Erythroblast (primary cell): ENCODE measurements around the gene FLT4.

ENCODE experiments used
- DNase-seq, 2 experiments: peaks; one replicate each; lab custom pipeline; 2025; lab: John Stamatoyannopoulos, UW
- GATA1 ChIP-seq: IDR thresholded peaks from 2 replicates; pipeline ENCODE4 v1.6.1; 2011; ENCODE audit warnings: low read depth, mild to moderate bottlenecking, control low read depth, low read length, moderate library complexity
- POLR2A ChIP-seq: IDR thresholded peaks from 2 replicates; pipeline ENCODE4 v1.6.1; 2011; ENCODE audit warnings: mild to moderate bottlenecking, low read length

Gene FLT4

DNA sequence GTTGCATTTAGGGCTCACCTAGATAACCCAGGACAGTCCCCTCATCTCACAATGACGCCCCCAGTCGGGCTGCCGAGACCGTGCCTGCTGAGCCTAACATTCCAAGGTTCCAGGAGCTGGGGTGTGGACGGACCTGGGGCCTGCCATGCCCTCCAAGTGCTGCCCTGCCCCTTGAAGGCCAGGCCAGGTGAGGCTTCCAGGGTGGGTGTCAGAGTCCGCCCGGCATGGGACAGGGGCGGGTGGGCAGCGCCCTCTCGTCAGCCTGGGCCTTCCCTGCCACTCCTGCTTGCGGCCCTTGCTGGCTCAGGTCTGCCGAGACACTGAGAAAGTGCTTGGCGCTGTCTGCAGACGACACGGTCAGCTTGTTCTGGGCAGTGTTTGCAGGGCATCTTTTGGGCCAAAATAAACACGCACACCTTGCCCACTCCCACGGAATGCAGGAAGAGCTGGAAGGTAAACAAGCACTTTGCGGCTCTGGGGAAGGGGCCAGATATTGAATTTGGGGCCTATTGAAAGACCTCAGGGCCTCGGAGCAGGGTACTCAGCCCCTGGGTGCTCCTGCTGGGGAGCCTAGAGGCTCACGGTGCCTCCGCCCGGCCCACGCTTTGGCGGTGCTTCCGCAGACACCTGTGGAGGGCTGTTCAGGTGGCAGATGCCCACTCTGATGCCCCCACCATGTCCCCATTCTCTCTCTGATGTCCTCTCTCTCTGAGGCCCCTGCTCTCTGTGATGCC, 53.9 kb downstream of the FLT4 start:
- no peak for TF ChIP-seq POLR2A
- no peak for DNase-seq

DNA sequence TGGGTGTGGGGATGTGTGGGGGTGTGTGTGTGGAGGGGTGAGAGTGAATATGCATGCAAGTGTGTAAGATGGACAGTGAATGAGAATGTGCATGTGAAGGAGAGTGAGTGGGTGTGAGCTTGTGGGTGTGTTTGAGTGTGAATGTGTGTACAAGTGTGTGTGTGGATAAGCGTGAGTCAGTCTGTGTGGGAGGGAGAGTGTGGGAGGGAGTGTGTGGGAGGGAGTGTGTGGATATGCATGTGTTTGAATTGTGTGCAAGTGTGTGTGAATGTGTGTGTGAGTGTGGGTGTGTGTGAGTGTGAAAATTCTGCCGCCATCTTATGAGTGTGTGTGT, 54.4 kb downstream of the FLT4 start:
- no peak for TF ChIP-seq POLR2A
- no peak for TF ChIP-seq GATA1
- DNase-seq, result no peak

DNA sequence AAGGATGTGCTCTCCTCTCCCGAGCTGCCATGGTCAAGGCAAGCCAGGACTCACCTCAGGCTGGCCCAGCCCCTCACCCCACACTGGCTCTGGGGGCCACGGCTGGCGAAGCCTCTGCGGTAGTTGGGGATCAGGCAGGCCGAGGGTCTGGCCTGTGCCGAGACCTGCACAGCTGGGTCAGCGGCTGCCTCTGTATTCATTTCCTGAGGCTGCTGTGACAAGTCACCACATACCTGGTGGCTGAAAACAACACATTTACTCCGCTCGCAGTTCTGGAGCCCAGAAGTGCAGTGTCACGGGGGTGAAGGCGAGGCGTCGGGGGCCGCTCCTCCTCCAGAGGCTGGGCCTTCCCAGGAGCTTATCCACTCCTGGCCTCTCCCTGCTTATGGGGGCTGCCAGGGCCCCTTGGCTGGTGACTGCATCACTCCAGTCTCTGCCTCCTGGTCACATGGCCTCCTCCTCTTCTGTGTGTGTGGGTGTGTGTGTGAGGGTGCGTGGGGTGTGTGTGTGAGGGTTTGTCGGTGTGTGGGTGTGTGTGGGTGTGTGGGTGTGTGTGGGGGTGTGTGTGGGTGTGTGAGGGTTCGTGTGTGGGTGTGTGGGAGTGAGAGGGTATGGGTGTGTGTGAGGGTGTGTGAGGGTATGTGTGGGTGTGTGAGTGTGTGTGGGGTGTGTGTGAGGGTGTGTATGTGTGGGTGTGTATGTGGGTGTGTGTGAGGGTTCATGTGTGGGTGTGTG, 54.9 kb downstream of the FLT4 start:
- TF ChIP-seq POLR2A (no peak), GATA1 (no peak)
- DNase-seq, result no peak

DNA sequence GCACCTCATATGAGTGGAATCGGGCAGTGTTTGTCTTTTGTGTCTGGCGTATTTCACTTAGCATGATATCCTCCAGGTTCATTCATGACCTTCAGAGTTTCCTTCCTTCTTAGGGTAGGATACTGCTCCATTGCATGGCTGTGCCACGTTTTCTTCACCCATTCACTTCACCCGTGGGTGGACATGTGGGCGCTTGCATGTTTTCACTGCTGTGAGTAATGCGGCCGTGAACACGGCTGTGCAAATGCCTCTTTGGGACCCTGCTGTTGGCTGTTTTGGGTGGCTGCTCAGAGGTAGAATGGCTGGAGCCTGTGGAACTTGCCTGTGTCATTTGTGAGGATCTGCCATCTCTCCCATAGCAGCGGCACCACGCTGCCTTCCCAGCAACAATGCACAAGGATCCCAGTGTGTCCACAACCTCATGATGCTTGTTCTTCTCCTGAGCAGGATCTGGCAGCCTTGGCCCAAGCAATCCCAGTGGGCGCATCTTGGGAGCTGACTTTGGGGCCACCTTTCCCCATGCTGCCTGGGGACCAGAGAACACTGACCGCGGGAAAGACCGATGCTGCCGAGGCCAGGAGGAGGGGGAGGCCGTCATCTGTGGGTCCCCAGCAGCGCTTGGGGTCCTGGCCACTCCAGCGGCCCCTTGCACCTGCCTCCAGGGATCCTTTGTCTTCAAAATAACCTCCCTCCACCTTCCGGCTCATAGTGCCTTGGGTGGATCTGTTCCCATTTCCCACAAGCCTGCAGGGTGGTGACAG, 55.8 kb downstream of the FLT4 start:
- no peak for DNase-seq
- TF ChIP-seq GATA1 (no peak), POLR2A (no peak)

DNA sequence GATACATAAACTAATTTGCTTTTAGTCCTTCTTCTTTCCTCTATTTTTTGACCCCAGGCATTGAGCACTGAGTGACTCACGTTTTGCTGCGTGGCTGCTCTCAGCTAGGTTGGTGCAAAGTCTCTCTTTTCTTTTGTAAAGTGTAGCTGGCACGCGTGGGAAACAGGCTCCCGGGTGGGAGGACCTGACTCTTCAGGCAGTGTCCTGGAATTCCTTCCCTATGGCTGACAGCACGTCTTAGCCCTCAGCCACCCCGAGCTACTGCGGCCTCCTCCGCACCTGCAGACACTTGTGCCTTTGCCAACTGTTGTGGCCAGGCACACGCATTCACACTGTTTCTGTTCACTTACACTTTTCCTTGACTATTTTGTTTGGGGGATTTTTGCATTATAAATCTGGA, 57.2 kb downstream of the FLT4 start:
- TF ChIP-seq GATA1 (no peak), POLR2A (no peak)
- DNase-seq, result no peak

DNA sequence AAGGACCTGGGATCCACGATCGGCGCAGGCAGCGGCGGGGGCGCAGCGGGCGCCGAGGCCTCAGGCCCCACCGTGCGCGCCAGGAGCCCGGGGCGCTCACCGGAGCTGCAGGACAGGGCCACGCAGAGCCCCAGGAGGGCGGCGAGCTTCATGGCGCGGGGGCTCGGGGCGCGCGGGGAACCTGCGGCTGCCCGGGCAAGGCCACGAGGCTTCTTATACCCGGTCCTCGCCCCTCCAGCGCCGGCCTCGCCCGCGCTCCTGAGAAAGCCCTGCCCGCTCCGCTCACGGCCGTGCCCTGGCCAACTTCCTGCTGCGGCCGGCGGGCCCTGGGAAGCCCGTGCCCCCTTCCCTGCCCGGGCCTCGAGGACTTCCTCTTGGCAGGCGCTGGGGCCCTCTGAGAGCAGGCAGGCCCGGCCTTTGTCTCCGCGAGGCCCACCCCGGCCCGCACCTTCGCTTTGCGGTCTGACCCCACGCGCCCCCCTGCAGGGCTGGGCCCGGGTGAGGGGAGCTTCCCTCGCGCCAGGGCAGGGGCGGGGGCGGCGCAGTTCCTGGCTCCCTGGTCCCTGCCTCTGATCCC, 58.0 kb downstream of the FLT4 start, which contains the start of gene SCGB3A1:
Gene SCGB3A1, minus strand, starts transcription at position 189 of the 577 bp plus-strand sequence. Its CDS starts 37 bp downstream, at position 152.
- no peak for DNase-seq
- no peak for TF ChIP-seq POLR2A
- no peak for TF ChIP-seq GATA1

DNA sequence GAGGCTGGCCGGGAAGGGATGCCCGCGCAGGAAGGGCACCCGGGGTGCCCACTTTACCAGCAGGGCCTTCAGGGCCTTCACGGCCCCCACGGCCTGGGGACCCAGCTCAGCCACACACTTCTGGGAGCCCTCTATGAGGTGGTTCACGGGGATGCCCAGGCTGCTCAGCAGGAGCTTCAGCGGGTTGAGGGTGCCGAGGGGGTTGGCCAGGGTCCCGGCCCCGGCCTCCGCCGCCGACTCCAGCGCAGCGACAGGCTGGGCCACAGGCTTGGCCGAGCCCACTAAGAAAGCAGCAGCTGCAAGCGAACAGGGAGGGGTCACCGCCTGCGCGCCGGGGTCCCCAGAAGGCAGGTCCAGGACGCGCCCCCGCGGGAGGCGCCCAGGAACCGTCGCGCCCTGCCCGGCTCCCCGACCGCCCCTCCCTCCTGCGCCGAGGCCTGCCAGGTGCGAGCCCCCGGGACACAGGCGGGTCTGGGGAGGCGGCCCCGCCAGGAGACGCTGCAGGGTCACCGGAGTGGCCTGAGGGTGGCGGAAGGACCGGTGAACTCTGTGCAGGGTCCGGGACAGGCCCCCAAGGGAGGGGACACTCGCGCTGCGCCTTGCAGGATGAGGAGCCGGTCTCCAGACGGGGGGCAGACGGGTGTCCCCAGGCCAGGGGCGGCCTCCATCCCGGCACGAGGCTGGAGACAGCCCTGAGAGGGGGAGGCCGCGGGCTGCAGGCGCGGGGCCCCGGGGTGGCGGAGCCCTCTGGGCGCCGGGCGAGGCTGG, 58.7 kb downstream of the FLT4 start:
- DNase-seq, result no peak
- TF ChIP-seq GATA1 (no peak), POLR2A (no peak)

DNA sequence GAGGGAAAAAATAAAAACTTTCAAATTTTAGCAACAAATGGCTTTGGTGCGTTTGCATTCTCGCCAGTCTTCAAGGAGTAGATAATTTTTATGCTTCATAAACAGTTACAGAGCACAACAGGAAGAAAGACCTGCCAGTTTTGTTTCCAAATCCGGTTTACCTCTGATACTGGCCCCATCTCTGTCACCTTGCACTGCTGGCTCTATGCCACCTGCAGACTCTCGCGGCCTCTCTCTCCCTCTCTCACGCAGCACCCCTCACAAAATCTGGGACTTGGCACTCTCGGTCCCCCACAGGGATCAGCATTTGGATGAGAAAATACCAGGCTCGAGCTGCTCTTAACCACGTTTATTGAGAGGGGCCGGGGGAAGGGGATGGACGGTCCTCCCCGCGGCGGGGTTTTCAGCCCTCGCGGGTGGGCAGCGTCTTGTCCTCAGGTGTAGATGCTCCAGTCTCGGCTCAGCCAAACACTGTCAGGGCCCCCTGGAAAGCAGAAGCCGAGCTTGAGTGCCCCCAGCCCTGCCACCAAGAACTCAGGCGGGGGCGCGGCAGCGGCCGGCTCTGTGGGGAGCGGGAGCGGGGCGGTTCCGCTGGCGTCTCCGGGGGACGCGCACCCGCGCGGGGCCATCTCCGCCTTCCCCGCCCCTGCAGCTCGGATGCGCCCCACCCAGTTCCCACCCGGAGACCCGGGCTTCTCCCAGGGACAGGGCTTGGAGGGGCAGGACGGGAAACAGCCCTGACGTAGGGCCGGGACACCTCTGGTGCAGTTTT, 59.4 kb downstream of the FLT4 start:
- no peak for DNase-seq
- no peak for TF ChIP-seq GATA1
- no peak for TF ChIP-seq POLR2A

DNA sequence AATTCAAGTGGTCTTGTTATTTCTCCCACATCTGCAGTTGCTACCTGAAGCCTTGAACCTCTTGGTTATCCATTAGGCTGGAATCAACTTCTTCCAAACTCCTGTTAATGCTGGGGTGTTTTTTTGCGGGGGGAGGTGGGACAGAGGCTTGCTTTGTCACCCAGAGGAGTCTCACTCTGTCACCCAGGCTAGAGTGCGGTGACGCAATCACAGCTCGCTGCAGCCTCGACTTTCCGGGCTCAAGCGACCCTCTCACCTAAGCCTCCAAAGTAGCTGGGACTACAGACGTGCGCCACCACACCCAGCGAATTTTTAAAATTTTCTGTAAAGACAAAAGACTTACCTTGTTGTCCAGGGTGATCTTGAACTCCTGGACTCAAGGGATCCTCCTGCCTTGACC, 62.5 kb downstream of the FLT4 start:
- TF ChIP-seq POLR2A (no peak), GATA1 (no peak)
- no peak for DNase-seq

DNA sequence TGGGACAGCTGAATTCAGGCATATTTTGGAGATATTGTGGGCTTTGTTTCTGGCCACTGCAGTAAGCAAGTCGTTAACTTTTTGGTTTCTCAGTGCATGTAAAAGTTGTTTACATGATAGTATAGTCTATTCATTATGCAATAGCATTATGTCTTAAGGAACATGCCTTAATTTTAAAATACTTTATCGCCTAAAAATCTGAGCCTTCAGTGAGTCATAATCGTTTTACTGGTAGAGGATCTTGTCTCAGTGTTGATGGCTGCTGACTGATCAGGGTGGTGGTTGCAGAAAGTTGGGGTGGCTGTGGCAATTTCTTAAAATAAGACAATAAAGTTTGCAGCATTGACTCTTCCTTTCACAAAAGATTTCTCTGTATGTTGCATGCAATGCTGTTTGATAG, 63.2 kb downstream of the FLT4 start:
- TF ChIP-seq POLR2A (no peak), GATA1 (no peak)
- no peak for DNase-seq

DNA sequence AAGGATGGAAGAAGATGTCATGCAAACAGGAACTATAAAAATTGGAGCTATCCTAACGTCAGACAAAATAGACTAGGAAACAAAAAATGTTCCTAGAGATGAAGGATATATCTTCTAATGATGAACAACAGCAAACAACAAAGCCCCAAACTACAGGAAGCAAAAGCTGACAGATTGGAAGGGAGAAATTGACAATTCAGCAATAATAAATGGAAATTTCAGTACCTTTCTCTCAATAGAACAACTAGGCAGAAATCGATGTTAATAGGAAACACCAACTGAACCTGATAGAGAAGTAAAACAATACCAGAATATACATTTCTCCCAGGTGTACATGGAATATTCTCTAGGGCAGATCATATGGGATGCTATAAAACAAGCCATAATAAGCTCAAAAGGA, 65.7 kb downstream of the FLT4 start:
- no peak for DNase-seq
- TF ChIP-seq POLR2A (no peak), GATA1 (no peak)

DNA sequence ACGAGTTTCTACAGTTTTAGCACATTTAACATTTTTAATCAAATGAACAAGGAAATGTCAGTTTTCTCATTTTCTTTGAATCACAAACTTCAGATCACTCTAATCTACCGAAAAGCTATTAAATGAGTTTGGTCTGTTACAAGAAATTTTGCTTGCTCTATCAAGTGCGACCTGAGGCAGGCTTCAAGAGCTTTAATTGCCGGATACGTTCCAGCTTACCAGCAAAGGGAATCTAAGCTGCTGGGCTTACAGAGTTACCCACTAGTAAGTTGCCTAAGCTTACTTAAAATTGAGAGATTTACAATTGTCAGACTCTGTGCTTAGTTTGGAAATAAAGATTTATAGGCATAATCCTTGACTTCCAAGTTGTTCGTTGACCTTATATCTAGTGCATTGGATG, 68.7 kb downstream of the FLT4 start:
- TF ChIP-seq POLR2A, result no peak
- TF ChIP-seq GATA1, result no peak
- no peak for DNase-seq
